SK-N-SH (cell line): ENCODE results near the gene RRBP1. TPM values are rescaled to one million over a fixed set of nuclear protein-coding genes. Genes with fewer than 3 reads are reported as not detected.
A peak's percentile ranks its signal among the peaks of the same experiment; 100 is the strongest.

Experiments
- CTCF ChIA-PET: fragments of 300-600, 350-600 bp; formaldehyde crosslinking; extraction: SDS; loops from one replicate; lab custom pipeline; 2021; lab: Yijun Ruan, JAX
- POLR2A ChIA-PET: fragments of 350-600 bp; sonication (Branson Sonifier 250); formaldehyde crosslinking; extraction: SDS; loops from one replicate; lab custom pipeline; 2020; ENCODE audit warnings: antibody characterized with exemption, inconsistent platforms; lab: Yijun Ruan, JAX
- DNase-seq: peaks from one replicate; pipeline ENCODE4 v3.0.0; 2012
- H2AFZ ChIP-seq: fragments of 200-600 bp; sonication (generic); 2 replicates; pipeline ENCODE4 v1.8.1; 2016; ENCODE audit warnings: antibody characterized with exemption, mild to moderate bottlenecking, low read depth
- H3F3A ChIP-seq: fragments of 200-600 bp; sonication (generic); replicated peaks from 2 replicates; pipeline ENCODE3; 2016; ENCODE audit warnings: antibody characterized with exemption, mild to moderate bottlenecking; ENCODE audit not compliant: insufficient read depth
- H3K27ac ChIP-seq, 2 experiments: fragments of 200-500 bp in 1 of 2; fragments of 200-600 bp in 1 of 2; sonication (Bioruptor generic) in 1 of 2; sonication (generic), shearing (Covaris generic) in 1 of 2; 2 replicates each; pipeline versions ENCODE4 v1.5.1 to v1.6.1; 2014 to 2016; ENCODE audit warnings: low read depth in 2 of 2, inconsistent platforms in 1 of 2, low read length in 1 of 2, mild to moderate bottlenecking in 1 of 2, mixed read lengths in 1 of 2
- H3K27me3 ChIP-seq: fragments of 200-600 bp; sonication (generic), shearing (Covaris generic); 2 replicates; pipeline ENCODE4 v1.6.1; 2016; ENCODE audit warnings: mixed run types; ENCODE audit not compliant: insufficient read depth
- H3K36me3 ChIP-seq, 2 experiments: fragments of 200-500 bp in 1 of 2; fragments of 200-600 bp in 1 of 2; sonication (Bioruptor generic) in 1 of 2; sonication (generic) in 1 of 2; replicated peaks in 1 of 2; 2 replicates each; pipeline versions ENCODE3 to v1.5.1; 2014 to 2016; ENCODE audit warnings: low read length in 1 of 2, mild to moderate bottlenecking in 1 of 2; ENCODE audit not compliant: insufficient read depth in 2 of 2, control insufficient read depth in 1 of 2
- H3K4me1 ChIP-seq, 2 experiments: fragments of 200-500 bp in 1 of 2; fragments of 200-600 bp in 1 of 2; sonication (Bioruptor generic) in 1 of 2; sonication (generic), shearing (Covaris generic) in 1 of 2; 2 replicates each; pipeline versions ENCODE4 v1.5.1 to v1.6.1; 2014 to 2016; ENCODE audit warnings: low read depth in 1 of 2, low read length in 1 of 2, mixed run types in 1 of 2; ENCODE audit not compliant: insufficient read depth in 2 of 2, control insufficient read depth in 1 of 2
- H3K4me2 ChIP-seq: fragments of 200-600 bp; sonication (generic), shearing (Covaris generic); 2 replicates; pipeline ENCODE4 v1.6.1; 2017; ENCODE audit warnings: mixed run types
- H3K4me3 ChIP-seq, 2 experiments: fragments of 200-500 bp in 1 of 2; fragments of 200-600 bp in 1 of 2; sonication (Bioruptor generic) in 1 of 2; sonication (generic), shearing (Covaris generic) in 1 of 2; 2 replicates each; pipeline versions ENCODE4 v1.5.1 to v1.8.1; 2014 to 2016; ENCODE audit warnings: low read depth in 2 of 2, inconsistent platforms in 1 of 2, low read length in 1 of 2, mild to moderate bottlenecking in 1 of 2, mixed read lengths in 1 of 2, moderate library complexity in 1 of 2
- H3K79me2 ChIP-seq: fragments of 200-600 bp; sonication (generic); 2 replicates; pipeline ENCODE4 v1.8.1; 2017; ENCODE audit warnings: mild to moderate bottlenecking; ENCODE audit not compliant: insufficient read depth
- H3K9ac ChIP-seq: fragments of 200-600 bp; sonication (generic); 2 replicates; pipeline ENCODE4 v1.6.1; 2017; ENCODE audit warnings: mixed run types
- H3K9me2 ChIP-seq: fragments of 200-600 bp; sonication (generic); 2 replicates; pipeline ENCODE4 v1.6.1; 2017; ENCODE audit warnings: mixed run types
- H3K9me3 ChIP-seq: fragments of 200-600 bp; sonication (generic); 2 replicates; pipeline ENCODE4 v1.6.1; 2017; ENCODE audit warnings: mixed run types, mild to moderate bottlenecking, moderate library complexity
- H4K20me1 ChIP-seq: fragments of 200-600 bp; sonication (generic); 2 replicates; pipeline ENCODE4 v1.6.1; 2017; ENCODE audit warnings: mild to moderate bottlenecking, mixed run types; ENCODE audit not compliant: insufficient read depth
- CHD2 ChIP-seq: fragments of 150-350 bp; IDR thresholded peaks from 2 replicates; pipeline ENCODE4 v1.6.1; 2018; ENCODE audit warnings: low read length; ENCODE audit not compliant: partially characterized antibody
- ELF1 ChIP-seq: IDR thresholded peaks from 2 replicates; pipeline ENCODE4 v1.4.0; 2012
- FOXJ3 ChIP-seq: sonication (generic); formaldehyde crosslinking; IDR thresholded peaks from 2 replicates; pipeline ENCODE4 v1.5.1; 2020; ENCODE audit warnings: mild to moderate bottlenecking, missing genetic modification reagents
- FOXM1 ChIP-seq: IDR thresholded peaks from 2 replicates; pipeline ENCODE4 v1.4.0; 2012; ENCODE audit warnings: low read depth, mild to moderate bottlenecking
- GATA2 ChIP-seq: sonication (generic); formaldehyde crosslinking; IDR thresholded peaks from 2 replicates; pipeline ENCODE4 v1.5.0; 2020; ENCODE audit warnings: mild to moderate bottlenecking, missing genetic modification reagents
- JUND ChIP-seq: IDR thresholded peaks from 2 replicates; pipeline ENCODE4 v1.4.0; 2012
- MEF2A ChIP-seq: IDR thresholded peaks from 2 replicates; pipeline ENCODE4 v1.4.0; 2012; ENCODE audit warnings: low read depth, borderline replicate concordance
- MXI1 ChIP-seq: IDR thresholded peaks from 2 replicates; pipeline ENCODE4 v1.6.1; 2012; ENCODE audit warnings: mild to moderate bottlenecking, low read depth, low read length, improper control_type of control experiment
- NFIC ChIP-seq: IDR thresholded peaks from 2 replicates; pipeline ENCODE4 v1.4.0; 2012; ENCODE audit warnings: borderline replicate concordance
- NRF1 ChIP-seq: IDR thresholded peaks from 2 replicates; pipeline ENCODE4 v1.6.1; 2012; ENCODE audit warnings: low read depth, mild to moderate bottlenecking, low read length
- POLR2AphosphoS5 ChIP-seq: IDR thresholded peaks from 2 replicates; pipeline ENCODE4 v1.6.1; 2012; ENCODE audit warnings: low read depth, low read length
- RAD21 ChIP-seq: IDR thresholded peaks from 2 replicates; pipeline ENCODE4 v1.6.1; 2012; ENCODE audit warnings: mild to moderate bottlenecking, low read length
- RFX5 ChIP-seq: IDR thresholded peaks from 2 replicates; pipeline ENCODE4 v1.6.1; 2012; ENCODE audit warnings: mild to moderate bottlenecking, improper control_type of control experiment, low read length
- RXRA ChIP-seq: IDR thresholded peaks from 2 replicates; pipeline ENCODE4 v1.4.0; 2012; ENCODE audit warnings: low read depth, mild to moderate bottlenecking, borderline replicate concordance
- SIN3A ChIP-seq: IDR thresholded peaks from 2 replicates; pipeline ENCODE4 v1.6.1; 2012; ENCODE audit warnings: low read depth, mild to moderate bottlenecking, low read length, moderate library complexity, borderline replicate concordance
- SMC3 ChIP-seq: IDR thresholded peaks from 2 replicates; pipeline ENCODE4 v1.6.1; 2012; ENCODE audit warnings: low read depth, low read length, improper control_type of control experiment
- YY1 ChIP-seq: IDR thresholded peaks from 2 replicates; pipeline ENCODE4 v1.4.0; 2012; ENCODE audit warnings: low read depth, mild to moderate bottlenecking
- WGBS: methylation state at CpG from one replicate; pipeline ENCODE4 v1.1.6; 2017; ENCODE audit warnings: low lambda C conversion rate; 5-methylcytosine and 5-hydroxymethylcytosine counted together
- polyA plus RNA-seq, 3 experiments: library from polyadenylated mRNA; depleted of rRNA; stranded (reverse); fragments of >200 nt; gene quantifications; 2 replicates each; pipeline ENCODE4 v1.2.3, GENCODE V29; 2012
- TF ChIP-seq, protein P1 (sequence below): IDR thresholded peaks from 2 replicates; pipeline ENCODE4 v1.4.0; 2012; ENCODE audit warnings: low read depth, borderline replicate concordance
- TF ChIP-seq, protein P2 (sequence below): fragments of 150-350 bp; IDR thresholded peaks from 2 replicates; pipeline ENCODE4 v1.6.1; 2016; ENCODE audit warnings: mild to moderate bottlenecking, low read depth, low read length
- TF ChIP-seq, protein P3 (sequence below): fragments of 150-350 bp; IDR thresholded peaks from 2 replicates; pipeline ENCODE4 v1.6.1; 2017; ENCODE audit warnings: antibody characterized with exemption, low read length, low read depth, borderline replicate concordance
- TF ChIP-seq, protein P4 (sequence below): IDR thresholded peaks from 2 replicates; pipeline ENCODE4; 2012

Gene RRBP1
- polyA plus RNA-seq, 1 of the 3 experiments (the other 2 are of a cell fraction): 50.2 TPM

DNA sequence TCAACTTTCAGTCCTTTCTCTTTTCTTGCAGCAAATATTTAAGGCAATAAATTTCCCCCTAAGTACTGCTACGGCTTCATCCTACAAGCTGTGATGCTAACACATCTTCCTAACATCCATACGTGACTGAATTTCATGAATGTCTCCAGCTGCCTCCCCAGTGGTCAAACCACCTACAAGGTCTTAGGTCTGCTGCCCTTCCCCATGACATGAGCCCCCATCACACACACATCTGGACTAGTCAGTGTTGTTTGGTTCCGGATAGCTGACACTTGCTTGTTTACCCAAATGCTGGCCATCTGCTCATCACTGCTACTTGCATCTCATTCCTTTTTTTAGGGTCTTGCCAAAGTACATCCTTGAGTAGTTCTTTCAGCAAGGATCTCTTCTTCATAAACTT lies 14.6 kb downstream of the RRBP1 start (continued):
- TF ChIP-seq NFIC: no peak

DNA sequence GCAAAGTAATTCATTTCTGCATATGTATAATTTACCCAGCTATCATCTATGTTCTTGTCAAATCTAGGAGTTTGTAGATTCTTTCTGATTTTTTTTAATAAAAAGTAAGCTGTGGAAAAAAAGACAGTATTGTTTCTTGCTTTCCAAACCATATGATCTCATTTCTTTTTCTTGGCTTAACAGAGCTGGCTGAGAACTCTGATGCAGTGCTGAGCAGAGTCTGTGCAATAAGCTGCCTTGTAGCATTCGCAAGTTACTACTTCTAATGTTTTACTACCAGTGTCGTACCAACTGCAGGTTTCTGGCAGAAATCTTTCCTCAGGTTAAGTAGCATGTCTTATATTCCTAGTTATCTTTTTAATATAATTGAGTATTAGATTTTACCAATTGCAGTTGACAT lies 15.6 kb downstream of the RRBP1 start:
- Histone ChIP-seq H3K9me2 (no peaks in the 10 kb centered on the region), H3K27me3 (no peaks in the 10 kb centered on the region), H3K27ac (peak overlapping the region in 1 of 2 experiments; percentile 52; a peak in 2 of 4 replicates), H3K4me3 (no peak overlapping the region), H3K9me3 (no peaks in the 10 kb centered on the region), H3K4me2 (no peak overlapping the region), H3K4me1 (peaks cover 3 to 47% of the 10 kb centered on the region in 2 experiments; a peak in 2 of 4 replicates), H4K20me1 (peaks cover 84% of the 10 kb centered on the region), H3F3A (peaks cover 12% of the 10 kb centered on the region), H2AFZ (no peak overlapping the region), H3K9ac (no peak overlapping the region), H3K36me3 (peaks cover 8 to 9% of the 10 kb centered on the region in 2 experiments), H3K79me2 (peaks cover 95% of the 10 kb centered on the region)
- 97% methylated on average over 2 of the region's 2 CpGs for WGBS
- no peak for DNase-seq
- ChIA-PET POLR2A (no interaction called here), CTCF (interaction anchor here (1.3 to 2.0 kb wide), 3 partner anchors 10 to 17 kb away, joined by 5 to 11 read pairs (median 5); partner anchors contain the start of gene RRBP1)
- TF ChIP-seq GATA2 (no peak), POLR2AphosphoS5 (no peak), RAD21 (no peak), CHD2 (no peak), MEF2A (no peak), MXI1 (no peak), FOXM1 (no peak), FOXJ3 (CRISPR knock-in tag) (no peak), SMC3 (no peak), ELF1 (no peak)
- TF ChIP-seq, protein P1, sequence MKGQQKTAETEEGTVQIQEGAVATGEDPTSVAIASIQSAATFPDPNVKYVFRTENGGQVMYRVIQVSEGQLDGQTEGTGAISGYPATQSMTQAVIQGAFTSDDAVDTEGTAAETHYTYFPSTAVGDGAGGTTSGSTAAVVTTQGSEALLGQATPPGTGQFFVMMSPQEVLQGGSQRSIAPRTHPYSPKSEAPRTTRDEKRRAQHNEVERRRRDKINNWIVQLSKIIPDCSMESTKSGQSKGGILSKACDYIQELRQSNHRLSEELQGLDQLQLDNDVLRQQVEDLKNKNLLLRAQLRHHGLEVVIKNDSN: no peak
- TF ChIP-seq, protein P2, sequence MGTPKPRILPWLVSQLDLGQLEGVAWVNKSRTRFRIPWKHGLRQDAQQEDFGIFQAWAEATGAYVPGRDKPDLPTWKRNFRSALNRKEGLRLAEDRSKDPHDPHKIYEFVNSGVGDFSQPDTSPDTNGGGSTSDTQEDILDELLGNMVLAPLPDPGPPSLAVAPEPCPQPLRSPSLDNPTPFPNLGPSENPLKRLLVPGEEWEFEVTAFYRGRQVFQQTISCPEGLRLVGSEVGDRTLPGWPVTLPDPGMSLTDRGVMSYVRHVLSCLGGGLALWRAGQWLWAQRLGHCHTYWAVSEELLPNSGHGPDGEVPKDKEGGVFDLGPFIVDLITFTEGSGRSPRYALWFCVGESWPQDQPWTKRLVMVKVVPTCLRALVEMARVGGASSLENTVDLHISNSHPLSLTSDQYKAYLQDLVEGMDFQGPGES: no peak
- TF ChIP-seq, protein P3, sequence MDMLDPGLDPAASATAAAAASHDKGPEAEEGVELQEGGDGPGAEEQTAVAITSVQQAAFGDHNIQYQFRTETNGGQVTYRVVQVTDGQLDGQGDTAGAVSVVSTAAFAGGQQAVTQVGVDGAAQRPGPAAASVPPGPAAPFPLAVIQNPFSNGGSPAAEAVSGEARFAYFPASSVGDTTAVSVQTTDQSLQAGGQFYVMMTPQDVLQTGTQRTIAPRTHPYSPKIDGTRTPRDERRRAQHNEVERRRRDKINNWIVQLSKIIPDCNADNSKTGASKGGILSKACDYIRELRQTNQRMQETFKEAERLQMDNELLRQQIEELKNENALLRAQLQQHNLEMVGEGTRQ: no peak

DNA sequence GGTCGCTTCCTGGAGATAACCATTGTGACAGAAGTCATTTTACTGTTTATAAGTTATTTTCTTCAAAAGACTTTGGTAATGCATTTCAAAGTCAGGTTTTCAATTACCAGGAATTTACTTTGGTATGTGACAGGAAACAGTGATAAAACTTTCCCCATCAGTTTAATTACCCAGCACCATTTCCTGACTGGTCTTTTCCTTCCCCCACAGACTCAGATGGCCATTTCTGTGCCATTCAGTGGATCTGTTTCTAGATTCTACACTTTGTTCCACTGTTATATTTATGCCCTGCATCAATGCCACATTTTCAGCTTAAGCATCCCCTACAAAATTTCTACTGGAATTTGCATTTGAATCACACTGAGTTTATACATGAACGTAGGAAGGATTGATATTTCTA lies 16.3 kb downstream of the RRBP1 start:
- WGBS: 98% methylated on average over 2 of the region's 2 CpGs
- TF ChIP-seq NRF1 (no peak), YY1 (no peak), SIN3A (no peak), RFX5 (no peak), FOXJ3 (CRISPR knock-in tag) (no peak), NFIC (no peak), MEF2A (no peak), JUND (no peak), RXRA (no peak)
- TF ChIP-seq, protein P4, sequence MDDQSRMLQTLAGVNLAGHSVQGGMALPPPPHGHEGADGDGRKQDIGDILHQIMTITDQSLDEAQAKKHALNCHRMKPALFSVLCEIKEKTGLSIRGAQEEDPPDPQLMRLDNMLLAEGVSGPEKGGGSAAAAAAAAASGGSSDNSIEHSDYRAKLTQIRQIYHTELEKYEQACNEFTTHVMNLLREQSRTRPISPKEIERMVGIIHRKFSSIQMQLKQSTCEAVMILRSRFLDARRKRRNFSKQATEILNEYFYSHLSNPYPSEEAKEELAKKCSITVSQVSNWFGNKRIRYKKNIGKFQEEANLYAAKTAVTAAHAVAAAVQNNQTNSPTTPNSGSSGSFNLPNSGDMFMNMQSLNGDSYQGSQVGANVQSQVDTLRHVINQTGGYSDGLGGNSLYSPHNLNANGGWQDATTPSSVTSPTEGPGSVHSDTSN: no peak
- Histone ChIP-seq H3F3A (peaks cover 12% of the 10 kb centered on the region), H2AFZ (no peak overlapping the region), H3K4me2 (no peak overlapping the region), H3K9me2 (no peaks in the 10 kb centered on the region), H3K4me1 (peaks cover 3 to 47% of the 10 kb centered on the region in 2 experiments; a peak in 2 of 4 replicates), H3K9me3 (no peaks in the 10 kb centered on the region), H3K9ac (no peak overlapping the region), H3K4me3 (no peak overlapping the region), H3K27ac (peak overlapping the region in 1 of 2 experiments; percentile 8; a peak in 1 of 4 replicates), H3K79me2 (peaks cover 95% of the 10 kb centered on the region), H3K27me3 (no peaks in the 10 kb centered on the region), H3K36me3 (peaks cover 8 to 9% of the 10 kb centered on the region in 2 experiments), H4K20me1 (peaks cover 84% of the 10 kb centered on the region)
- no peak for DNase-seq
- POLR2A ChIA-PET: no interaction called here
- CTCF ChIA-PET: interaction anchor here (0.7 to 2.0 kb wide), 4 partner anchors 11 to 94 kb away, joined by 3 to 11 read pairs (median 4); partner anchors contain the start of gene RRBP1
